Measurements from ENCODE around the gene SLC6A8.
"Not testable (repeated sequence)": the region's sequence is repeated elsewhere in the genome, so short reads cannot be mapped to it uniquely, and the experiment has no call there.

SLC6A8 gene

DNA sequence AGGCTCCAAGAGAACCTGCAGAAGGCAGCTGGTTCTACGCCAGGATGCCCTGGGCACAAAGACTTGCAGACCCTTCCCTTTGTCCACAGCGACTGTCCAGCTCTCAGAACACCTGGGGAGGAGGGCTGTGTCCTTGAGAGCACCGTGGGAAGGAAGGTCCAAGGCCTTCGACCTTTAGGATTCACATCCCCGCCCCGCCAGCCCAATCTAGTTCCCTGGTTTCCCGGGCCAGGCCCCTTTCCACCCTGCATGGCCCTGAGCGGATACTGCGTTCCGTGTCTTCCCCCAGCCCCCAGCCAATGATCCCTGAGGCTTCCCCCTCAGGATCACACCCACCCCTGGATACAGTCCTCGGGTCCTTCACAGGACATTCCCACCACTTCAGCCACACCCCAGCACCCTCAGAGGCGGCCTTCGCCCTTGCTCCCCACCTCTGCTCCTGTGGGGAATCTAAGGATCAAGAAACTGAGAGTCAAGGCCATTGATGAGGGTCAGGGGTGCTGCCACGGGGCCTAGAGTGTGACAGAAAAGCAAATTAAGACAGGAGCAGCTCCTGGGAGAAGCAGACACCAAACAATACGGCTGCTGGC is 46.0 kb downstream of the SLC6A8 start:
- DNase-seq, result no peak

GRCh38 chrX:153734871-153735270 is 47.1 kb downstream of the SLC6A8 start:
- no peak for DNase-seq

DNA sequence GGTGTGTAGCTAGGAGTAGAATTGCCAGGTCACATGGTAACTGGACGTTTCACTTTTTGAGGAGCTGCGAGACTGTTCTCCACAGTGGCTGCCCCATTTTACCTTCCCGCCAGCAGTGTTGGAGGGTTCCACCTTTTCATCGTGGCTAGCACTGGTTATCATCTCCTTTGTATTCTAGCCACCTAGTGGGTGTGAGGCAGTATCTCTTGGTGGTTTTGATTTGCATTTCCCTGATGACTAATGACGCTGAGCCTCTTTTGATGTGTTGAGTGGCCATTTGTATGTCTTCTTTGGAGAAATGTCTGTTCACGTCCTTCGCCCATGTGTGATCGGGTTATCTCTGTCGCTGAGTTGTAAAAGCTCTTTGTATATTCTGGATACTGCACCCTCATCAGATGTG is 47.5 kb downstream of the SLC6A8 start:
- no peak for DNase-seq

DNA sequence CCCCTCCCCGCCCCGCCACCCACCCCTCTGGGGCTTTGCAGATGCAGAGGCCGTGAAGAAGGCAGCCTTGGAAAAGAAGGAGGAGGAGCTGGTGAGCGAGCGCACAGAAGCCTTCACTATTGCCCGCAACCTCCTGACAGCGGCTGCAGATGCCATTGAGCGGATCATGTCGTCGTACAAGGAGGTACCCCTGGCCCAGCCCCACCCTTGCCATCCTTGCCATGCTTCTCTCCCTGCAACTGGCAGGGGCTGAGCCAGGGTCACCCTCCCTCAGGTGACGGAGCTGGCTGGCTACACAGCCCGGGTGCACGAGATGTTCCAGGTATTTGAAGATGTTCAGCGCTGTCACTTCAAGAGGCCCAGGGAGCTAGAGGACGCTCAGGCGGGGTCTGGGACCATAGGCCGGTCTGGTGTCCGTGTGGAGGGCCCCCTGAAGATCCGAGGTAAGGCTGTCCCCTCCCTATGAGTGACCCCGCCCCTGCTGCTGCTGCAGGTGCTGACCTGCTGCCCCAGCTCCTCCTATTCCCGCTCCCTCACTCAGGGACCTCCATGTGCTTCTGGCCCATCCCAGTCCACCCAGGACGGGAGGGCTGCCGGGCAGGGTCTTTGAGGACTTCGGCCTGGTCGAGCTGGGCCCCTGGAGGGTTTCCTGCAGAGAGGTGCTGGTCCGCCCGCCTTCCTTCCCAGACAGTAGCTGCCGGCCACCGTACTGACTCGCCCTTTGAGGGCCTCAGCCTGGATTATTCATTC is 48.5 kb downstream of the SLC6A8 start:
- DNase-seq, result no peak

- DNase-seq, result no peak
Measured at GRCh38 chrX:153736871-153737441, 49.2 kb downstream of the SLC6A8 start.

DNA sequence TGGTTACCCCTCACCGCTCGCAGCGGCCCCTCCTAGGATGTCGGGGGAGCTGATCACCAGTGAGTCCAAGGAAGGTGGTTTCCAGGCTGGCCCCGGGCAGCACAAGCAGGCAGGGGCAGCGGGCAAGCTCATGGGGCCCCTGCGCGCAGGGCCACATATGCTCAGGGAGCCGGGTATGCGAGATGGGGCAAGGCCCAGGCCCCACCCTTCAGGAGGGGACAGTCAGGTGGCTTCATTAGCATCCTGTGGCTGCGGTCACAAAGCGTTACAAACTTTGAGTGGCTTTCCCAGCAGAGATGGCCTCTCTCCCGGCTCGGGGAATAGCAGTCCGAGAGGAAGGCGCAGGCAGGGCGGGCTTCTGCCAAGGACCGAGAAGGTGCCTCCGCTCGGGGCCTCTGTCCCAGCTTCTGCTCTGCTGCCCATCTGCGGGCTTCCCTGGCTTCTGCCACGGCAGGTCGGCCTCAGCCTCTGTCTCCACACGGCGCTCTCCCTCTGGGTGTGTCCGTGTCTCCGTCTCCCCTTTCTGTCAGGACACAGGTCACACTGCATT is 50.4 kb downstream of the SLC6A8 start:
- DNase-seq, result no peak

DNA sequence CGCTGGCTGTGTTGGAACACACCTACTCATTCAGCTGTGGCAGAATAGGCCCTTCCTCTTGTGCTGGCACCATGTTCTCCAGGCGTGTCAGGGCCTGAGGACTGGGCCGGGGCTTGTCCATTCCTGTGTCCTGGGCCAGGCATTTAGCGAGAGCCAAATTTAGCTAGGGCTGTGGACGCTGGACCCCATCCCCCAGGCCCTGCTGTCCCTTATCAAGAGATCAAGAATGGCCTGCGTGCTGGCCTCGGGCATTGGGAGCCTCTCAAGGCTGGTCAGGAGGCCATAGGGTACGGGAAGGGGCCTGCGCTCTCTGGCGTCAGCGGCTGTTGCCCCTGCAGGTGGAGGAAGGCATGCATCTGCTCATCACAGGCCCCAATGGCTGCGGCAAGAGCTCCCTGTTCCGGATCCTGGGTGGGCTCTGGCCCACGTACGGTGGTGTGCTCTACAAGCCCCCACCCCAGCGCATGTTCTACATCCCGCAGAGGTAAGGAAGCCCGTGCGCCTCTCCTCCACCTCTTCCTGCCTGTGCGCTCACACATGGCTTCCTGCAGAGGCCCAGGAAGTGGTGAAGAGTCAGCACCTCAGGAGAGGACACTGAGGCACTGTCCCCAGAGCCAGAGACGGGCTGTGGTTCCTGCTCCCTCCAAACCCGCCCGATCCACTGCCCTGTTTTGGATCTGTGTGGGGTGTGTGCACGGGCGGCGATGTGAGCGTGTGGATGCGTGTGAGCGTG is 52.2 kb downstream of the SLC6A8 start:
- DNase-seq, result no peak

GRCh38 chrX:153740631-153741222 is 53.0 kb downstream of the SLC6A8 start:
- DNase-seq, result no peak

GRCh38 chrX:153741446-153741845 is 53.7 kb downstream of the SLC6A8 start:
- no peak for DNase-seq

GRCh38 chrX:153742111-153742510 is 54.4 kb downstream of the SLC6A8 start:
- not testable (repeated sequence) for DNase-seq

- DNase-seq, result not testable (repeated sequence)
Measured at GRCh38 chrX:153742796-153743467, 55.2 kb downstream of the SLC6A8 start.

- not testable (repeated sequence) for DNase-seq
Measured at GRCh38 chrX:153743468-153744209, 55.9 kb downstream of the SLC6A8 start.

GRCh38 chrX:153744210-153745066 is 56.7 kb downstream of the SLC6A8 start:
- DNase-seq, result no peak

DNA sequence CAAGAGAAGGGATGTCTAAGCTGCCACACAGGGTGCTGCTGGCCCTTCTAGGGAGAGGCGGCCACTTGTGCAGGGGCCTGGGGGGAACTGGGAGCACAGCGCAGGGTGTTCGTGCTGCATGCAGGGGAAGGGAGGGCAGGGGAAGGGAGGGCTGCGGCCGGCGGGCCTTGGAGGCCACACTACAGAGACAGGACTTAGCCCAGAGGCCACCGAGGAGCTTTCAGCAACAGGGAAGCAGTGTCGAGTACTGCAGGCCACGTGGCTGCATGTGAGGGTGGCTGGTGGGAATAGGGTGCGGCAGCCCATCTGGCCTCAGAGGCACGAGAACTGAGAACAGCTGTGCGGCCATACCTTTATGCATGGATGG is 57.3 kb downstream of the SLC6A8 start:
- not testable (repeated sequence) for DNase-seq

Measured in left hindlimb (tissue), 1 donor.